Activated CD8-positive, alpha-beta memory T cell treated with anti-CD3 and anti-CD28 coated beads for 1 hour (primary cell): ENCODE measurements around the gene MPND.

Experiments
- DNase-seq, 2 donors: peaks; one replicate each; pipeline ENCODE4 v3.0.0-alpha.2; 2020; ENCODE audit warnings: low read depth in 1 of 2; ENCODE audit errors: extremely low read depth in 1 of 2

The MPND gene

GRCh38 chr19:4400135-4400936 lies 57.0 kb downstream of the MPND start, which contains the start of gene SH3GL1:
TSS of gene SH3GL1 (minus strand) at chr19:4400547. CDS start at chr19:4400368, 179 bp downstream.
- peak; percentile 86 to 90 for DNase-seq

DNA sequence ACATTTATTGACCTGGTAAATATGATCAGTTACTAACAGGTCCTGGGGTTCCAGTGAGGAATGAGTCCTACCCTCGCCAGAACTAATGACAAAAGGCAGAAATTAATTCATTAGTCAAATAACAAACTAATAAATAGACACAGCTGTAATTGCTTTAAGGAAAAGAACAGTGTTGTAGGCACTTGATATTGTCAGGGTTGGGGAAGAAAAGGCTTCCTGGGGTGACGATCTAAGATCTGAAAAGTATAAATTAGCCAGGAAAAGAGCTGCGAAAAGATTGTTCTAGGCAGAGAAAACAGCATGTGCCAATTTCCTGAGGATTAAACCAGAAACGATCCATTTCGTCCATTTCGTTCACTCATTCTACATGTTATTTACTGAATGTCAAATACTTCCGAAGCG lies 58.4 kb downstream of the MPND start:
- no peak for DNase-seq

- DNase-seq: peak; percentile 97 to 98
These were observed 59.0 kb downstream of the MPND start, which contains the start of gene CHAF1A for GRCh38 chr19:4402171-4403004. TSS of gene CHAF1A (plus strand) at chr19:4402640. CDS start at chr19:4402763, 123 bp downstream.

DNA sequence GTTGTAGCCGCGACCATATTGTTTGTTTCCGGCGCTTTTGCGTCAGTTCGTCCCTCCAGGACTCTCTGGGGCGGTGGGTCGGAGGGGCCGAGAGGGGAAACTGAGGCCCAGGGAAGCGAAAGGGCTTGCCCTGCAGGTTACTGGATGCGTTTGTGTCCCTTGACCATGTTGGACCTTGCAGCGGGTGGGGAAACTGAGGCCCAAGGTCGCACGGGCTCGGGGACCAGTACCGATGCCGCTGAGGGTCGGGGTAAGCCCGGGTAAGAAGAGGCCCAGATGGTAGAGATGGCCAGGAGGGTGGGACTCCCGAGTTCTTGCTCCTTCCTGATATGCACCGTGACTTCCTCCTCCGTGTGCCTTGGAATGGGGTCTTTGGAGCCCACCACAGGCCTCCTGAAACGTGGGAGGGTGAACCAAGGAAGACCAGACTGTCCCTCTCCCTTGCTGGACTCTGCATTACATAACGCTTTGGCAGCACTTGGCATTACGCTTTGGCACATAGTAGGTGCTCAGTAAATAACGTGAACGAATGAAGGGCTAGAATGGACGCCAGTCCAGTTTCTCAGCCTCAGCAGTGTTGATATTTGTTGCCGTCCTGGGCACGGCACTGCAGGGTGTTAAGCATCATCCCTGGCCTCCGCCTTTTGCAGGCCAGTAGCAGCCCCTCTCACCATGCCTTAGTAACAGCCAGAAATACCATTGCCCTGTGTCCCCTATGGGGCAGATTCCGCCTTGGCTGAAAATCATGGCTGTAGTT lies 59.8 kb downstream of the MPND start:
- no peak for DNase-seq

- no peak for DNase-seq
These were observed 62.6 kb downstream of the MPND start for GRCh38 chr19:4405977-4406376.

DNA sequence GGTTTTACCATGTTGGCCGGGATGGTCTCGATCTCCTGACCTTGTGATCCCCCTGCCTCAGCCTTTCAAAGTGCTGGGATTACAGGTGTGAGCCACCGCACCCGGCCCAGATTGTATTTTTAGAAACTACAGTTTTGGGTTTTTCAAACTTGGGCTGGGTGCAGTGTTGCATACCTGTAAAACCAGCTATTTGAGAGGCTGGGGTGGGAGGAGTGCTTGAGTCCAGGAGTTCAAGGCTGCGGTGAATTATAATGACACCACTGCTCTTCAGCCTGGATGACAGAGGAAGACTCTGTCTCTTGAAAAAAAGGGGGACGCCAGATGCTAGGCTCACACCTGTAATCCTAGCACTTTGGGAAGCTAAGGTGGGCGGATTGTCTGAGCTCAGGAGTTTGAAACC lies 63.3 kb downstream of the MPND start:
- no peak for DNase-seq

GRCh38 chr19:4409123-4409933 lies 66.0 kb downstream of the MPND start:
- no peak for DNase-seq
